GM18868 (cell line): Measurements from ENCODE around the gene DPP4.
"Not testable (repeated sequence)": the region's sequence is repeated elsewhere in the genome, so short reads cannot be mapped to it uniquely, and the experiment has no call there.

Experiments used
- ATAC-seq: cut with Tn5 transposase; IDR thresholded peaks from one replicate; pipeline ENCODE4 v1.9.1; 2021; ENCODE audit warnings: mild to moderate bottlenecking, moderate library complexity; ENCODE audit not compliant: unreplicated experiment

DPP4 gene

DNA sequence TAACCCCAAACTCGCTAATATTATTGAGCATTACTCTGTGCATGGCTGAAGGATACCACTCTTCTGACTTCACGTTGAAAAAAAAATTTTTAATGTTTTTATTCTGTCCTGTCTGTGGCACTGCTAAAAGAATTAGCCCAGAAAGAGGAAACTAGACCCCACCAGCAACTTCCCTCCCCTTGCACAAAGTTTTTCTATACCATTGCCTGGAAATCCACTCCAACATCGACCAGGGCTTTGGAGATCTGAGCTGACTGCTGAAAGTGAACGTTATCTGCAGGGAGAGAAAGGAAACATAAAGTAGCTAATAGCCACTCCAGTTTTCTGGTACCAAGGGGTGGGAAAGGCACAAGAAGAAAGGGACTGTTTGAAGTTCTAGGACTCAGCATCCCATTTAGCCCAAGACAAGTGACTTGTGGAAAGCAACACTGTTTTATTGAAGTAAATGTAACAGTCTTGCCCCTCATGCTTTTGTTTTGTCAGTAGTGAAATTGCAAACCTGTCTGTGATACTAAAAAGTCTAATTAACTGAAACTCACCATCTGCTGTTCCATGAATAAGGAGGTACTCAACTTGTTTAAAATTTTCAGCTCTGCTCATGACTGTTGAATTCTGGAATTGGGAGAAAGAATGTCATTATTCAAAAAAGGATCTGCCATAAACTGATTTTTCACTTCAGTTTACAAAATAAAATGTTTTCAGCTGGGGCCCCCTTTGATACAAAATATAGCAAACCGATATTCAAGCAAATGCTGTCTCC lies 79.1 kb downstream of the DPP4 start:
- no peak for ATAC-seq

DNA sequence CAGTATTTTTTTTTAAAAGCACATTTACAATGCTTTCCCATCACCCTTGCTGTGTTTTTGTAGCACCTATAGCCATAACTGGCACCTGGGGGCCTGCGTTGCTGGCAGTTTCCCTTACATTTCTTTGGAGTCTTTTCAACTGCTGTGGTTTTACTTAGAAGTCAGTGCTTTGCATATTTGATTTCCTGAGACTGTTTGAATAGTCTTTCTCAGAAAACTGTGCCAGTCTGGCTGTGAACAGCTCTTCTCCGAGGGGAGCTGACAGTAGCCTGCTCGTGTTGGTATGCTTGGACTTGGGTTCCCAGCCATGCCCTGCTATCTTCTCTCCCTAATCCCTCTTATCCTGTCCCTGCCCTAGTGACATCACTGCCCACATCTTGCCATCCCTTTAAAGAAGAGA lies 81.5 kb downstream of the DPP4 start:
- no peak for ATAC-seq

DNA sequence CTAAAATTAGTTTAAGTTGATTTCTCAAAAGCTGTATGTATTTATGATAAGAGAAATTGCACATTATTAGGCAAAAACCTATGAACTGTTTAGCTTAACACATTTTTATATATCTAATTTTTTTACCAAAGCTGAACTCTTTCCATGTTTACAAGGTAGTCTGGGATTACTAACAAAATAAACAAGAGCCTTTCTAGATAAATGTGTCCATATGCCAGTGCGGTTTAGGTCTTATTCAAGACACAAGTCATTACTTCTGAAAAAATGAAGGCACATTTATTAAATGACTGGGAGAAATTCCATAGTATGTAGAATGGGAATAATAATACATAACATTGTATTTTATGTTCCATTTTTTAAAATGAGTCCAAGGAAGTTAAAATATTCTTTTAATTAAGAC lies 82.0 kb downstream of the DPP4 start:
- ATAC-seq: no peak

DNA sequence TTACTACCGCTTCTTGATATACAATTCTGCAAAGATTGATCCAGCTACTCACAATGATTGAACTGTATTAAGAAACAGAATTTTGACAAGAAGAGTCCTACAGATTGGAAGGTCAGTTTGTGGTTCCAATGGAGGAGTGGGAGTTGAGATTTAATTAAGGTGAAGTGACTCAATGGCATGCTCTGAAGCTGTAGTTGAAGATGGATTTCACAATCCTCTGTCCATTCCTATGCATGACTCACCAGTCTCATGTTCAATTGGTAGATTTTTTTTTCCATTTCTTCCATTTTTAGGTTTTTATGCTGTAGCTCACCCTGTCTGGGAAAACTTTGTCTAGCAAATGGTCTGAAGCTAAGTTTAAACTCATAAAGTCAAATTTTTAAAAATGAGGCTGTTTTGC lies 83.3 kb downstream of the DPP4 start:
- no peak for ATAC-seq

DNA sequence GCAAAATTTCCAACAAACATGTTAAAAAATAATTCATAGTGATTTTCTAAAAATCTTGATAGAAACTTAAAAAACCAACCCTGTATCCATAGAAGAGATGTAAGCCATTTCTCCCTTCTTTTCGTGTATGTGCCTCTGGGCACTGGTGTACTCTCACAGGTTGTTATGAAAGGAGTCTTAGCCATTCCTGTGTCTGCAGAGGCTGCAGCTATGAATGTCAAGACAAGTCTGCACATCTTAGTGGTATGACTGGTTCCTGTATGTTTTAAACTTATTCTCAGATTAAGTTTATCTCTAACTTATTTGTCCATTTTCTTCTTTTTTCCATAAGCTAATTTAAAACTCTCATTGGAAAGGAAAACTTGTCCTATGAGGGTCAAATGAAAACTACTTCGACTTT lies 84.0 kb downstream of the DPP4 start:
- no peak for ATAC-seq

DNA sequence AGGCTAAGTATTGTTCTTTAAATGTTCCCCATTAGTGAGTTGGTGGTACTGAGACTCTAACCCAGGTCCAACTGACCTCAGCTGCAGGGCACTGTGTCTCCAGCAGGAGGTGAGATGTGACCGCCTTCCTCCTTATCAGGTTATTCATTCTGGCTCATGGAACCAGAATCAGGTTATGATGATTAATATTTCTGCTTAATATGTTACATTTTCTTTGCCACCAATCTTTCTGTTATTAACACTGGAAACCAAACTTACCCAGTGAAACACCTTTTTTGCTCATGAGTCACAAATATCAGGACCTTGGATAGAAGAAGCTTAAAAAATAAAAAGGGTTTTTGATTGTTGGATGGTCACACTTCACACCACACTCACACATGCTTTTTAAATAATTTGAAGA lies 85.4 kb downstream of the DPP4 start:
- ATAC-seq: no peak

DNA sequence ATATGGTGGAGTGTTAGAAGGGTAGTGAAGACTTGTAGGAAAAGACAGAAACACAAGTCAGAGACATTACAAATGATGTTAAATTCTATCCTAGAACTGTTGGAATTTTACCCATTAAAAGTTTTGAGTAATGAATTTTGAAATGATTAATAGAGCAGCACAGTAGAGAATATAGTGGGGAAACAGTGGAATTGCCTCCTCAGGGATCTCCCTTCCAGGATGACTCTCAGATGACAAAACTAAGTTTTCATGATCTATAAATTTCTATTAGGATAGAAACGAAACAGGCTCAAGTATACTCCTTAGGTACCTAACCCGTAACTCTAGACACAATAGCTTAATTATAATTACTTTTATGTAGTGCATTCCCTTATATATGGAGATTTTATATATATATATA lies 86.7 kb downstream of the DPP4 start:
- no peak for ATAC-seq

DNA sequence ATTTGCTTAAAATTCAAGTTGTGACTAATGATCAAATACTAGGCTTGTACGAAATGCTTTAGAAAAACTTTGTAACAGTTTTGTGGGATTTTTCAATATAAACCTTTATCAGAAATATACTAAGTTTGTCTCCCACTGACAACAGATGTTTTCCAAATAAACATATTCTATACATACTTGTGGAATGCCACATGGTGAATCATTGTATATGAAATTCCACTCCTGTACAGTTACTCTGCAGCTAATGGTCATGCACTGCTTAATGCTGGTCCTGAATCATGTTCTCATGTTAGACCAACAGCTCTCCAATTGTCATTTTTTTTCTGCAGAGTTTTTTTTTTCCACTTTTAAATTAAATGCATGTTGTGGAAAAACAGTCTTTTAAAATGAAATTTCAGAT lies 90.1 kb downstream of the DPP4 start:
- no peak for ATAC-seq

DNA sequence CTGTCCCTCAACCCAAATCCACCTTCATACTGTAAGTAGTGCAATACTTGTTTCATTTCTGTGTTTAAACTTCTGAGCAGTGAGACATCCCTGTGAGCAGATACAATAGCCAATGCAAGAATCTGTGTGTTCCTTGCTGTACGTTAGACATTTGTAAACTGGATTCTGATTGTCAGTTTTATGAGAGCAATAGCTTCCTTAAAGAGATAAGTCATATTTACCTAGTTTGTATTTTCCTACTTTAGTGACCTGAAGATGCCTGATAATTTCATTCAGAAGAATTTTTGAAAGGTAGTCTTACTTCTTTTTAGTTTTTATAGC lies 90.7 kb downstream of the DPP4 start:
- ATAC-seq: no peak

DNA sequence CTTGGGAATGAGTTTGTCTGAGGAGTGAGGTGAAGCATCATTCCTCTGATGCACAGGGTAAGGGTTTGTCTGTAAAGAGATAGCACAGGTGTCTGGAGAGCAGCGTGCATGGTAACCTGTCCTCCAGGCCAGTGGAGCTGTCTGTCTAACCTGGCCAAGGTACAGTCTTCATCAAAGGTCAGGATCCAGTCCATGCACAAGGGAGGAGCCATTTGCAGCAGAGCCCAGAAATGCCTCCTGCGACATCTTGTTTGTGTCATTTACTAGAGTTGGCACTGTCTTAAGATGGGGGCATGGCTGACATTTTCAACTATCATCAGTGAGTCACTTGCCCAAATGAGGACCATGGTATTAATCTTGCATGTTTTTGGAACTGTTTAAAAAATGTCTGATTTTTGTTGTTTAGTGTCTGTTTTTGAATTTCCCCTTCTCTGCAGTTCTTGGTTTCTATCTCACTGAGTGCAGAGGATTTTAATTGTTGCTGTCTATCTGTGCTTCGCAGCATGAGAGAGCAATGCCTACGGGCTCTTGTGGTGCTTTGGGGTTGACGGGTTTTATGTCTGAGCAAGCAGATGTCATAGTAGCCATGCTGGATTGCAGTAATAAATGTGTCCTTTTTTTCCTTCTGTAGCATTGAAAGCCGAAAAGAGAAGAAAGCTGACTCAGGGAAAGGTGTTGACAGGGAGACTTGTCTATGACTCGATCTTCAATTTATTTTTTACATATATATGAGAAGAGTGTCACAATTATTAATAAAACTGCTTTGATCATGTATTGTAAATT lies 91.3 kb downstream of the DPP4 start:
- ATAC-seq: no peak

DNA sequence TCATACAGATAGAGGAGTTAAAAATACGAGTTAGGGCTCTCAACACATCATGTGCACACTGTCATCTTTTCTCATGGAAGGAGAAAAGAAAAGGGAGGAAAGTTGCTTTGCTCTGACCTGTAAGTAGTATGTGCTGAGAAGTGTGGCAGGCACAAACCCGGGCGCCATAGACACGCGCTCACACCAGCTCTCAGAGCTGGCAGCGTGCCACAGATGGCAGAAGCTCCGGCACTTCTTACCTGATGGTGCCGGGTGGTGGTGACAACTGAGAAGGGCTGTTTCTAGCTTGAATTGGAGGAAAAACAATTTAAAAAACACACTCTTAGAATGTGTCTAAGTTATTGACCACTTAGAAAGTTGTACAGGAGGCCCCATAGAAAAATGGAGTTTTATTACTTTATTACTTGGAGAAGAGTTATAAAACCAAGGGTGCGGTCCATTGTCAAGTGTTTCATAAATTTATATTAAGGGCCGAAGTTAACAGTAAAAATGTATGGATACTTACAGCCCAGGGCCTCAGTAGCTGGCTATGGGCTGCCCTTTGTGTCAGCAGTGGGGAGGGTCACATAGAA lies 92.2 kb downstream of the DPP4 start:
- no peak for ATAC-seq

DNA sequence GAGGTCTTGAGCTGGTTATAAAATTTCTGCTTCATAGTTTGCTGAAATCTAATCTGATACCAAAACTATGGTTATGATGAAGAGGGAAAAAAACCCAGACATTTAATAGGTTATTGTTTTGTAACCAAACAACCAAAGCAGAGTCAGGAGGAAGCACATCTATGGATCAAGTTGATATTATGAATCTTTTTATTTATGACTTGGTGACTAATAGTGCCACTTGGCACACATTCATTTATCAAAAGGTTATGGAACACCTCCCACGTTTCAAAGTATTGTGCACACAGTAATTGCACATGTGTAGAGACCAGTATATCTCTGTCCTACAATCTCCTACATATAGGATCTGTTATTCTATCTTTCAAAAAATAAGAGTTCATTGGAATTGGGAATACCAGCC lies 93.0 kb downstream of the DPP4 start:
- ATAC-seq: no peak

DNA sequence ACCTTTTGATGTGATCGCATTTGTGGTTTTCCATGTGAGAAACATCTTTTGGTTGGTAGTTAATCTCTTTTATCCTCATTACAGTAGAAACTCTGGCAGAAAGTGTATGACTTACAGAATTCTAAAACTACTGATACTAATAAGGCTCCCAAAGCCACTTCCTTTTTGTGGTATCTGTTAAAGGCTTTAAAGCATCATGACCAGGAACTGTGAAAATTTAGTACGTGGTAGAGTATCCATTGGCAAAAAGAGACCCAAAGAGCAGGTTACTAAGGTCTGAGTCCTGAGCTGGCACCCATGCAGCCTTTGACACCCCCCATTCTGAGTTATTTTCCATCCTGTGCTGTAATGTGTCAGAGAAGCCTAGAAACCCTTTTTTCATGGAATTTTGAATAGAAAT lies 94.5 kb downstream of the DPP4 start:
- ATAC-seq: peak; percentile 41

DNA sequence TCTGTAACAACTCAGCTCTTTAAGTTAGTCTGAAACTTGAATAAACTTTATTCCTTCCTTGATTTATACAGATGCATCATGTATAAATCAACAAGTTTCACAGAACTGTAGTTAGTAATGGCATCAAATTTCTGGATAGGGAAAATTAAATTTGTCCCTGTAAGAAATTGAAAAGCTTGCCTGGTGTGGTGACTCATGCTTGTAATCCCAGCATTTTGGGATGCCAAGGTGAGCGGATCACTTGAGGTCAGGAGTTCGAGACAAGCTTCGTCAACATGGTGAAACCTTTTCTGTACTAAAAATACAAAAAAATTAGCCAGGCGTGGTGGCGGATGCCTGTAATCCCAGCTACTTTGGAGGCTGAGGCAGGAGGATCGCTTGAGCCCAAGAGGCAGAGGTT lies 96.1 kb downstream of the DPP4 start:
- ATAC-seq: not testable (repeated sequence)

DNA sequence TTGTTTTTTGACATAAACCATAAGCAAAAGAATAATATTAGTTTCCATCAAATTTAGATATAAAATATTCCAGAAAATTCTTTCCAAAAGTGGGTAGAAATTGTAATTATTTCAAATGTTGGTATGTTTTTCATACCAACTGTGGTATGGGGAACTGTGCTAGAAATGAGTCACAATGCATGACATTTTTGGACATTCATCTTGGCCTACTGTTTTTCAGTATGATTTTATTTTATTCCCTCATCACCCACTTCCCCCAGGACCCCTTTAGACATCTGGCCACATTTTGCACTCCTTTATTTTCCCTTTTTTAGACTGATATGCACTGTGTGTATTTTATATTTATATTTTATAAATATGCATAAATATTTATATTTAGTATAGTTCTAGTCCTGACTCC lies 97.1 kb downstream of the DPP4 start:
- ATAC-seq: no peak

DNA sequence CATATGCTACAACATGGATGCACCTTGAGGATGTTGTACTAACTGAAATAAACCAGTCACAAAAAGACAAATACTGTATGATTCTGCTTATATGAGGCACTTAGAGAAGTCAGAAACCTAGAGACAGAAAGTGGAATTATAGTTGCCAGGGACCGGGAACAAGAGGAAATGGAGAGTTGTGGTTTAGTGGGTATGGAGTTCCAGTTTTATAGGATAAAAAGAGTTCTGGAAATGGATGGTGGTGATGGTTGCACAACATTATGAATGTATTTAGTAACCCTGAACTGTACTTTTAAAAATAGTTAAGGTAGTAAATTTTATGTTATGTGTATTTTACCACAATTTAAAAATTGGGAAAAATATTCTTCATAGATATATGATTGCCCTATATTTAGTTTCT lies 97.7 kb downstream of the DPP4 start:
- ATAC-seq: no peak

DNA sequence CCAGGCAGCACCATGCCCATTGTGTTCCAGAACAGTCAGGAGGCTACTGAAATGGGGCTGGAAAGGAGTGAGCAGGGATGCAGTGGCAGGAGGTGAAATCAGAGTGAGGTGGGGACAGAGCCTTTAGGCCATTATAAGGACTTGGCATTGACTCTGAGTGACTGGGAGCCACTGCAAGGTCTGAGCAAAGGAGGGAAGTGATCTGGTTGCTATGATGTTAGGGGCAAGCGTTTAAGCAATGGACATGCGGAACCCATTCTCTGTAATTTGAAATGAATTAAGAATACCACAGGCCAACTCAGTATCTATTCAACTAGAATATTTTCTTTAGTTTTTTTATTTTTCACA lies 98.2 kb downstream of the DPP4 start:
- no peak for ATAC-seq

DNA sequence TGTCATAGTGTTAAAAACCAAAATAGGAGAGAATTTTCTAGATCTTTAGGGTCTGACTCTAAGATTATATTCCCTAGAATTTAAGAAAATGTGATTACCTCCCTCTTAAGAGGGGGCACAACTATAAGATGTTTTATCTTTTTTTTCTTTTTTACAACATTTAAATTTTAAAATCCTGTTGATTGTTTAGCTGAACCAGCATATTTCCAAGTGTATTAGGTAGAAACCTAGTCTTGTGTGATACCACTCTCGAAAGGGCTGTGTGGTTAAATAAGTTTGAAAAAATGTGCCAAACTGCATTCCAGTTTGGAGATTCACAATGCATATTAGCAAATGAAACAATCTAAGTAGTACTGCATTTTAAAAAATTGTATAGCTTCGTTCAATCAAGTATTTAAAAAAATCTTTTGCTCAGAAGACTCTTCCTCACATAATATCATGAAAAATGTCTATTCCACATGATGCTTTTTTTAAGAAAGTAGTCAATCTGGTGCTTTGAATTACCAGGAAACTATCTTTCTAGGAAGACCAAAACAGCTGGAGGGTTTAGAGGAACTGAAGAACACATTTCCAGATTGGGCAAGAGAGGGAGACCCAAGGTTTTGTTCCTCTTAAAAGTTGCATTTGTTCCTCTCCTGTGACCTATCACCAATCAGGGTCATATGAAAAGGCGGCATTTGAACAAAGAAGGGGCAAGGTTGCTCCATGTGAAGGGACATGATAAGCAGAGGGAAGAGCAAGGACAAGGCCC lies 98.8 kb downstream of the DPP4 start:
- no peak for ATAC-seq

DNA sequence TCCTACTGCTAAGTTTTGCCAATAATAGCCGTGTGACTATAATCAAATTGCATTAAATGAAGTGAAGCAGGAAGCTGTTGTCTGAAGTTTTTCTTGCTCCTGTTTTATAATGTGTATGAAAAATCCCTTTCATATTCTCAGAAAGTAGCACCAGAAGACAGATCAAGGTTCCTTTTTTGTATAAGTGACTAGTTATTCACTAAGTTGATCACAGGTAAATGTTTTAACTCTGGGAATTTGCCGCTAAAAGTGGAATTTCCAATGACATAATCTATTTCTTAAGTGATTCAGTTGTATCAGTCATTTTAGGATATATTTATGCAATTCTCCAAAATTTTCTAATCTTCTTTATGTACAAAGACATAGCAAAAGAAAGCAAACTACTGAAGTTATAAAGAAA lies 99.6 kb downstream of the DPP4 start:
- no peak for ATAC-seq

DNA sequence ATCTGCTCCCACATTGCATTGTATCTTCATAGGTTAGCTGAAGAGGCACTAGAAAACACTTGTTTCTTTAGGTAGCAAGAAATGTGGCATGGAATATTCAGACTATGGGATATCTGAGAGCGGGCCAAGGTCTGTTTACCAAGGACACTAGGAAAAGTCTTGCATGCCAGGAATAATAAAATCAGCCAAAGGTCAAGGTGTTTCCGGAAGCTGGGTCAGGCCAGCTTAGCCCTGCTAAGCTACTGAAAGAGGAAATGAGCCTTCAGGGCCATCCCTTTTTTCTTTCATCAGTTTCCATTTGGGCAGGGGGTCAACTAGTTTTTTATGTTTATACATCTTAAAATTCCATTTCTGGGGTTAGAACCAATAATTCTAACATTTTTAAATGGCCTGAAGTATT lies 101.1 kb downstream of the DPP4 start:
- ATAC-seq: no peak

DNA sequence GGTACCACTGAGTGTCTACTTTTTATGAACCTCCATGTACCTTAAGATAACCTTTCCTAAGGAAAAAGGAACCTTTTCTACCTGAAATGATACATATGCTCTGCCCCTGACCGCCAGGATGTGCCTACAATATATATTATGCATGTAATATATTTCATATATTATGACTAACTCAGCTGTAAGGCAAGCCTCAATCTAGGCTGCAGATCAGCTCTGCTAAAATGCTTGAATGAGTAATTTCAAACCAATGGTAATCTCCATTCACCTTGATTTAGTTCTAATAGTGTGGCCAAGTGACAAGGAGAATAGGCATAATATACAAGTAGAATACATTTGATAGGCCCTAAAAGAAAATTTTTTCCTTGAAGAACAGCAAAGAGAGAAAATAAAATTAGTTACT lies 101.8 kb downstream of the DPP4 start:
- ATAC-seq: no peak

DNA sequence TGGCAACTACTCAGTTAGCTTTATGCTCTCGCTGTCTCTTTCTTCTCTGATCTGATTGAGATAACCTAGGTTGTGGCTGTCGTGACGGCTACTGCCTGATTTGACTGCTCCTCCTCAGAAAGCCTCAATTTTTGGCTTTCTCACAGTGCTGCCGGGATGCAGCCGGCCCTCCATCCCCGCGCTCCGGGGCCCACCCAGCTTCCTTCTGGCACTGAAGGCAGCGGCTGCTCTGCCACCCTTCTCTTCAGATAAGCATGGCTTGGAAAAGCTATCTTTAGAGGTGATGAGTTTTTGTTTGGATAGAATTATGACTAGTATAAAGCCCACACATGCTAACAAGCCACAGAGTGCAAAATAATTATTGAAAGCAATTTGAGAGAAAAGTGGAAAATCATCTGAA lies 102.5 kb downstream of the DPP4 start:
- ATAC-seq: no peak
